Fibroblast of mammary gland (primary cell): Measurements from ENCODE around the gene ZNF28.
A peak's percentile ranks its signal among the peaks of the same experiment; 100 is the strongest.
"Not testable (repeated sequence)": the region's sequence is repeated elsewhere in the genome, so short reads cannot be mapped to it uniquely, and the experiment has no call there.

ENCODE experiments used
- DNase-seq: peaks from one replicate; pipeline ENCODE4 v3.0.0-alpha.2; 2010; ENCODE audit warnings: low read depth
- H3K4me3 ChIP-seq: 2 replicates; pipeline ENCODE4 v1.5.1; 2011; ENCODE audit warnings: low read depth, mild to moderate bottlenecking, low read length, moderate library complexity; ENCODE audit not compliant: control insufficient read depth
- CTCF ChIP-seq: conservative IDR thresholded peaks from 2 replicates; pipeline ENCODE4 v1.5.1; 2011; ENCODE audit warnings: low read depth, low read length, inconsistent platforms; ENCODE audit not compliant: control insufficient read depth, insufficient read depth

ZNF28 gene

DNA sequence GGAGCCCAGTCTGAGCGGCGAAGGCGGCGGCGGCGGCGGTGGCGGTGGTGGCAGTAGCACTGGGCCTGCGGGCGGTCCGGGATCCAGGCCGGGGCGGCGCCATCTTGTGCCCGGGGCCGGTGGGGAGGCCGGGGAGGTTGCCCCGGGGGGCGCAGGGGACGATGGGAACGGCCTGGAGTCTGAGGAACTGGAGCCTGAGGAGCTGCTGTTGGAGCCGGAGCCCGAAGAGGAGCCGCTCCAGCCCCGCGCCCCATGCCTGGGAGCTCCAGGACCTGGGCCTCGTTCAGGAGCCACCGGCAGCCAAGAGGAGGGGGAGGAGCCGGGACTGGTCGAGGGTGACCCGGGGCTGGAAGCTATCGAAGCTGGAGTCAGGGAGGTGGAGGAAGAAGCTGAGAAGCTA, 11.6 kb downstream of the ZNF28 start:
- DNase-seq, result no peak
- H3K4me3 ChIP-seq, result no peak overlapping the region
- no peak for TF ChIP-seq CTCF

GRCh38 chr19:52799950-52800640, 21.3 kb downstream of the ZNF28 start:
- not testable (repeated sequence) for H3K4me3 ChIP-seq, DNase-seq

DNA sequence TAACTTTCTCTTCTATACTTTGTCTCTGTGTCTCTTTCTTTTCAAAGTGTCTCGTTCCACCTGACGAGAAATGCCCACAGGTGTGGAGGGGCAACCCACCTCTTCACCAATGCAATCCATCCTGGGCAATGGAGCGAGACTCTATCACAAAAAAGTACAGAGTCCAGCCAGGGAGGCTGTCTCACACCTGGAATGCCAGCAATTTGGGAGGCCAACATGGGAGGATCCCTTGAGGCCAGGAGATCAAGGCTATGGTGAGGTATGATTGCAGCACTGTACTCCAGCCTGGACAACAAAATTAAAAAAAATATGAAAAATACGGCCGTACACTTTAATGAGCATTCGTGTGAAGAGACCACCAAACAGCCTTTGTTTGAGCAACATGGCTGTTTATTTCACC, 32.0 kb downstream of the ZNF28 start:
- DNase-seq, result no peak
- TF ChIP-seq CTCF, result no peak
- H3K4me3 ChIP-seq, result no peak overlapping the region

DNA sequence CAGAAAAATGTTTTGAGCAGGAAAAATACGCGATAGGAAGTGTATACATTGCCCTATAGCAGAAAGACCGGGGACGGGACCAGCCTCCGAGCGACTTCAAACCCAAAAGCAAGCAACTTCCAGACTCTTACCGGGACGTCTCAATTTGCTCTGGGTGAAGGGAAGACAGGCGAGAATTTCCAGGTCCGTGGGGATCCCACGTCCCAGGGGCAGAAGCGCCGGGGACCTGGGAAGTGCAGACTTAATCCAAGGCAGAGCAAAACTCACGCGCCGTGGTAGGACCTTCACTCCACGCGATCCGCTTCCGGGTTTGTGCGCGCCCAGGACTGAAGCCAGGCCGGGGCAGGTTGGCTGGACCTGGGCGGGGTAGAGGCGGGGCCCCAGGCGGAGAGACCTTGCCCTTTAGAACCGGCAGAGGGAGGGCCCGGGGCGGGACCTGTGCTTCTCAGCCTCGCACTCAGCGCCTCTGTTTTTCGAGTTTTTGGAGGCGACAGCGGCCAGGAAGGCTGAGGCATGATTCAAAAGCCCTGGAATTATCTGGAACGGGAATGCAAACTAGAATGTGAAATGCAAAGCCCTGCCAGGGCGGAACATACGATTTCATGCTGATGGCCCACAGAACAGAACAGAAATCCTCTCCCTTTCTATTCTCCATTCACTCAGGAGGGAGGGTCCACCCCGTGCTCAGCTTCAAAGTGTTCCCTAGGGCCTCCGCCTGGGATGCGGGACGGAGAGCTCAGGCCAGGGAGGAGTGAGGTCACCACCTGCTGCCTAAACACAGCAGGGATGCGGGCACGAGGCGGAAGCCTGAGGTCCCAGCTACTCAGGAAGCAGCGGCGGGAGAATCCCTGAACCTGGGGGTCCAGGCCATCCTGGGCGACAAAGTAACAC, 34.7 kb downstream of the ZNF28 start, which contains the start of gene ZNF600:
TSS of gene ZNF600 (minus strand) at position 328 of the 891 bp plus-strand sequence. CDS start 7,903 bp downstream, outside the sequence.
- H3K4me3 ChIP-seq, result peak within 1 kb of the TSS; percentile 70
- DNase-seq, result peak; percentile 50

DNA sequence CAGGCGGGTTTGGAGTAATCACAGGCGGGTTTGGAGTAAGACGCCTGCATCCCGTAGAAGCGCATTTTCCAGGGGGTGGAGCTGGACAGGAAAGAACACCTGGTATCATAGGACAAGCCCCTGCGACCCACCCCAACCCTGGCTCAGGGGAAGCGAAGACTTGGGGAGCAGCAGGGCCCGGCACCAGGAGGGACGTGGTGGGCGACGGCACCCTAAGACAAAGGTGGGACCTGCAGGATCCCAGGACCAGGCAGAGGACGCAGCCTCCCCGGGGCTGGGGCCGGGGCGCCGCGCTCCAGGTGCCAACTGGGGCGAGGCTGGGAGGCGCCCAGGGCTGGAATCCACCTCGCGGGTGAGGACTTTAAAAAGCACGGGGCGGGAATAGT, 35.4 kb downstream of the ZNF28 start:
- DNase-seq, result no peak
- no peak for TF ChIP-seq CTCF
- peak overlapping the region; percentile 70 for H3K4me3 ChIP-seq

- DNase-seq, result no peak
- TF ChIP-seq CTCF, result no peak
- H3K4me3 ChIP-seq, result no peak overlapping the region
These were observed 35.9 kb downstream of the ZNF28 start for GRCh38 chr19:52785506-52785905.

GRCh38 chr19:52782864-52783263, 38.6 kb downstream of the ZNF28 start:
- DNase-seq, result peak; percentile 5
- not testable (repeated sequence) for H3K4me3 ChIP-seq

- no peak for DNase-seq
- TF ChIP-seq CTCF, result no peak
- H3K4me3 ChIP-seq, result no peak overlapping the region
These were observed 42.6 kb downstream of the ZNF28 start for GRCh38 chr19:52778811-52779210.

DNA sequence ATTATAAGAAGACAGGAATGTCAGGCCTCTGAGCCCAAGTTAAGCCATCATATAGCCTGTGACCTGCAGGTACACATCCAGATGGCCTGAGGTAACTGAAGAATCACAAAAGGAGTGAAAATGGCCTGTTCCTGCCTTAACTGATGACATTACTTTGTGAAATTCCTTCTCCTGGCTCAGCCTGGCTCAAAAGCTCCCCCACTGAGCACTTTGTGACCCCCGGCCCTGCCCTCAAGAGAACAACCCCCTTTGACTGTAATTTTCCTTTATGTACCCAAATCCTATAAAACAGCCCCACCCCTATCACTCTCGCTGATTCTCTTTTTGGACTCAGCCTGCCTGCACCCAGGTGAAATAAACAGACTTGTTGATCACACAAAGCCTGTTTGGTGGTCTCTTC, 65.0 kb downstream of the ZNF28 start:
- not testable (repeated sequence) for H3K4me3 ChIP-seq, DNase-seq
